Measurements from ENCODE around the gene MTHFR.

The MTHFR gene

GRCh38 chr1:11752359-11753088 lies 53.2 kb downstream of the MTHFR start:
- H3K4me1 ChIP-seq, result no peaks in the 10 kb centered on the region
- H3K27me3 ChIP-seq, result peaks cover 0 to 16% of the 10 kb centered on the region in 2 donors
- DNase-seq, result no peak
- H3K36me3 ChIP-seq, result peaks cover 16 to 42% (median 37%) of the 10 kb centered on the region in 3 donors
- no peaks in the 10 kb centered on the region for H3K9me3 ChIP-seq
- no peak overlapping the region for H3K27ac ChIP-seq
- TF ChIP-seq, protein P1, sequence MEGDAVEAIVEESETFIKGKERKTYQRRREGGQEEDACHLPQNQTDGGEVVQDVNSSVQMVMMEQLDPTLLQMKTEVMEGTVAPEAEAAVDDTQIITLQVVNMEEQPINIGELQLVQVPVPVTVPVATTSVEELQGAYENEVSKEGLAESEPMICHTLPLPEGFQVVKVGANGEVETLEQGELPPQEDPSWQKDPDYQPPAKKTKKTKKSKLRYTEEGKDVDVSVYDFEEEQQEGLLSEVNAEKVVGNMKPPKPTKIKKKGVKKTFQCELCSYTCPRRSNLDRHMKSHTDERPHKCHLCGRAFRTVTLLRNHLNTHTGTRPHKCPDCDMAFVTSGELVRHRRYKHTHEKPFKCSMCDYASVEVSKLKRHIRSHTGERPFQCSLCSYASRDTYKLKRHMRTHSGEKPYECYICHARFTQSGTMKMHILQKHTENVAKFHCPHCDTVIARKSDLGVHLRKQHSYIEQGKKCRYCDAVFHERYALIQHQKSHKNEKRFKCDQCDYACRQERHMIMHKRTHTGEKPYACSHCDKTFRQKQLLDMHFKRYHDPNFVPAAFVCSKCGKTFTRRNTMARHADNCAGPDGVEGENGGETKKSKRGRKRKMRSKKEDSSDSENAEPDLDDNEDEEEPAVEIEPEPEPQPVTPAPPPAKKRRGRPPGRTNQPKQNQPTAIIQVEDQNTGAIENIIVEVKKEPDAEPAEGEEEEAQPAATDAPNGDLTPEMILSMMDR (IDR thresholded peaks at IDR 0.05), result no peak
- no peak overlapping the region for H3K4me3 ChIP-seq
- intact Hi-C loops (cut with DNase I; ENCODE audit: low total_unique reads), result no loop called here

DNA sequence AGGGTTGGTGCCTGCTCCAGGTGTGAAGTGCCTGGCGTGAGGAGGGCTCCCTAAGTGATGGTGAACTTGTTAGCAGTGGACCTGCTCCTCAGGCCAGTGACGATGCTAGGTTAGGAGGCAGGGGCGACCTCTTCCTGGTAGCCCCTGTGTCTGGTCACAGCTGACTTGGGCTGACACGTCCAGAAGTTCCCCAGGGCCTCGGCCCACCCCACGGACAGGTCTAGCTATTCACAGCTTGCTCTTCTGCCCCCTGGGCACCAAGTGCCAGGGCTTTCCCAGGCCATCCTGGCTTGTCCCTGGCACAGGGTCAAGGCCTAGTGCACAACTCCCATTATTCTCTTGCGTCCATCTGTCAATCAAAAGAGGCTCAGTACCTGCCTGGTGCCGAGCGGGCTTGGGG lies 54.7 kb downstream of the MTHFR start:
- peaks cover 0 to 16% of the 10 kb centered on the region in 2 donors for H3K27me3 ChIP-seq
- TF ChIP-seq, protein P1 (IDR thresholded peaks at IDR 0.05), result no peak
- peaks cover 16 to 57% (median 51%) of the 10 kb centered on the region in 3 donors for H3K36me3 ChIP-seq
- DNase-seq, result no peak
- no peak overlapping the region for H3K4me3 ChIP-seq
- H3K27ac ChIP-seq, result no peak overlapping the region
- intact Hi-C loops (cut with DNase I; ENCODE audit: low total_unique reads), result no loop called here
- no peaks in the 10 kb centered on the region for H3K9me3 ChIP-seq
- H3K4me1 ChIP-seq, result no peaks in the 10 kb centered on the region

GRCh38 chr1:11749996-11750395 lies 55.8 kb downstream of the MTHFR start:
- intact Hi-C loops (cut with DNase I; ENCODE audit: low total_unique reads), result no loop called here
- no peaks in the 10 kb centered on the region for H3K9me3 ChIP-seq
- no peaks in the 10 kb centered on the region for H3K4me1 ChIP-seq
- no peak overlapping the region for H3K4me3 ChIP-seq
- no peak overlapping the region for H3K27ac ChIP-seq
- peaks cover 0 to 10% of the 10 kb centered on the region in 2 donors for H3K27me3 ChIP-seq
- TF ChIP-seq, protein P1 (IDR thresholded peaks at IDR 0.05), result no peak
- H3K36me3 ChIP-seq, result peaks cover 16 to 61% (median 59%) of the 10 kb centered on the region in 3 donors
- no peak for DNase-seq

DNA sequence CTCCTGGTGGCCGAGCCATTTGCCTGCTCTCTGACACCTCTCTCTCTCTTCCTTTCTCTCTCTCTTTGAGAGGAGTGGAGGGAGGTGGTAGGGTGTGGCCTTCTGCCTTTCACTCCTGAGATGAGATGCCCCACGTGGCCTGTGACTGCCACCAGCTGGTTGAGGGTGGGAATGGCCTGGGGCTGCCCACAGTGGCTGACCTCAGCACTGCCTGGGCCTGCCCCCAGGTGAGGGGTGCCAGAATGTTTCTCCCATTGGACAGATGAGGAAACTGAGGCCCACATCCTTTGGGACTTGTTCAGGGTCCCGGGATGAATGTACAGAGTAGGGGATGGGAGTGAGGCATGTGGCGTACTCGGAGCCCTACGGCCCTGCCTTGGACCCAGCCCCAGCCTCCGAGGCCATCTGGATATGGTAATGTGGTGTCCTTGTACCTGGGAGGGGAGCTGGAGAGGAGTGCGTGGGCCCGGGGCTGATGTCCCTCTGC lies 56.5 kb downstream of the MTHFR start:
- H3K4me3 ChIP-seq, result no peak overlapping the region
- H3K9me3 ChIP-seq, result no peaks in the 10 kb centered on the region
- peaks cover 0 to 6% of the 10 kb centered on the region in 2 donors for H3K27me3 ChIP-seq
- H3K27ac ChIP-seq, result no peak overlapping the region
- intact Hi-C loops (cut with DNase I; ENCODE audit: low total_unique reads), result no loop called here
- H3K4me1 ChIP-seq, result no peaks in the 10 kb centered on the region
- no peak for DNase-seq
- TF ChIP-seq, protein P1 (IDR thresholded peaks at IDR 0.05), result no peak
- H3K36me3 ChIP-seq, result peaks cover 16 to 61% (median 59%) of the 10 kb centered on the region in 3 donors

DNA sequence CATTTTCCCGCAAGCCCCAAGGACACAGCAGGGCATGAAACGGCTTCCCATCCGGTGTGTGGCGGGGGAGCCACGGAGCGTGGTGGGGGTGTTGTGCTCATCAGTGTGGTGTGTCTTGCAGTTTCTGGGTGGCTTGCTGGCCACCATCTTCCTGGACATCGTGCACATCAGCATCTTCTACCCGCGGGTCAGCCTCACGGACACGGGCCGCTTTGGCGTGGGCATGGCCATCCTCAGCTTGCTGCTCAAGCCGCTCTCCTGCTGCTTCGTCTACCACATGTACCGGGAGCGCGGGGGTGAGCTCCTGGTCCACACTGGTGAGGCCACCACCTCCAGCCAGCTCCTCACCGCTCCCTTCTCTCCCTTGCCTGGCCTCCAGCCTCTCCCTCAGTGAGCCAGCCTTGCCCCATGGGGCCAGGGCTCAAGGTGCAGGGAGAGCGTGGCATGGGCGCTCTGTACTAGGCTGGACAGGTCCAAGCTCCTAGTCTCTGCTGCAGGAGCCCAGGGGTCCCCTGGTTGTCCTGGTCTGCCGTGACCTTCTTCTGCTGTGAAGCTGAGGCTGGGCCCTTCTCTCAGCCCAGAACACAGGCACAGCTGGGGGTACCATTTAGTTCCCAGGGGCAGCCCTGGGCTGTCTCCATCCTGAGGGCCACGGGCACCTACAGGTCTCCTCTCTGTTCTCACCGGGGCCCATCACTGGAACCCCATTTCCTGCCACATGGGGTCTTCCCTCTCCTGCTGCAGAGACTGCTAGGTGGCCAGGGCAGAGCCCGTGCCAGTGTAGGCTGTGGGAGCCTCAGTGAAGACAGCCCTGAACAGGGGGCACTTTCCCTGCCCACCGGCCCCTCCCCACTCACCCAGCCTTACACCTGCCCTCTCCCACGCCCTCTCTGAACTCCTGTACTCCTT lies 57.2 kb downstream of the MTHFR start:
- intact Hi-C loops (cut with DNase I; ENCODE audit: low total_unique reads), result no loop called here
- no peak for DNase-seq
- Histone ChIP-seq H3K27ac (no peak overlapping the region), H3K27me3 (peaks cover 0 to 5% of the 10 kb centered on the region in 2 donors), H3K9me3 (no peaks in the 10 kb centered on the region), H3K36me3 (peaks cover 16 to 61% (median 59%) of the 10 kb centered on the region in 3 donors), H3K4me3 (no peak overlapping the region), H3K4me1 (no peaks in the 10 kb centered on the region)
- TF ChIP-seq, protein P1 (IDR thresholded peaks at IDR 0.05), result no peak

All from tibial artery (tissue), 4 donors.